ENCODE measurements around the gene GOLGA2.

GRCh38 chr9:128246471-128246870 is 29.3 kb downstream of the GOLGA2 start:
- TF ChIP-seq GATA2 (IDR thresholded peaks at IDR 0.05; ENCODE audit: low read depth, low read length) (no peak), GATA3 (IDR thresholded peaks at IDR 0.05; ENCODE audit: low read depth, low read length) (no peak)
